ENCODE results near the gene KATNB1. TPM values are rescaled to one million over a fixed set of nuclear protein-coding genes. Genes with fewer than 3 reads are reported as not detected.

Gene KATNB1
- total and polyA plus RNA-seq, 10 donors = 10.6 to 23.1 (median 17.0) TPM

GRCh38 chr16:57722651-57723050 is 12.9 kb upstream of the KATNB1 start:
- H3K27me3 ChIP-seq (replicated peaks in 1 of 7) = no peaks in the 10 kb centered on the region
- no peak for TF ChIP-seq POLR2A (IDR thresholded peaks at IDR 0.05)
- TF ChIP-seq, protein P1, sequence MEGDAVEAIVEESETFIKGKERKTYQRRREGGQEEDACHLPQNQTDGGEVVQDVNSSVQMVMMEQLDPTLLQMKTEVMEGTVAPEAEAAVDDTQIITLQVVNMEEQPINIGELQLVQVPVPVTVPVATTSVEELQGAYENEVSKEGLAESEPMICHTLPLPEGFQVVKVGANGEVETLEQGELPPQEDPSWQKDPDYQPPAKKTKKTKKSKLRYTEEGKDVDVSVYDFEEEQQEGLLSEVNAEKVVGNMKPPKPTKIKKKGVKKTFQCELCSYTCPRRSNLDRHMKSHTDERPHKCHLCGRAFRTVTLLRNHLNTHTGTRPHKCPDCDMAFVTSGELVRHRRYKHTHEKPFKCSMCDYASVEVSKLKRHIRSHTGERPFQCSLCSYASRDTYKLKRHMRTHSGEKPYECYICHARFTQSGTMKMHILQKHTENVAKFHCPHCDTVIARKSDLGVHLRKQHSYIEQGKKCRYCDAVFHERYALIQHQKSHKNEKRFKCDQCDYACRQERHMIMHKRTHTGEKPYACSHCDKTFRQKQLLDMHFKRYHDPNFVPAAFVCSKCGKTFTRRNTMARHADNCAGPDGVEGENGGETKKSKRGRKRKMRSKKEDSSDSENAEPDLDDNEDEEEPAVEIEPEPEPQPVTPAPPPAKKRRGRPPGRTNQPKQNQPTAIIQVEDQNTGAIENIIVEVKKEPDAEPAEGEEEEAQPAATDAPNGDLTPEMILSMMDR (IDR thresholded peaks at IDR 0.05 in 8 of 11, conservative IDR thresholded peaks at IDR 0.05 in 3 of 11) = no peak
- TF ChIP-seq POLR2AphosphoS5 (IDR thresholded peaks at IDR 0.05) = no peak
- H3K27ac ChIP-seq = no peak overlapping the region
- no peaks in the 10 kb centered on the region for H3K9me3 ChIP-seq
- 78 to 87% (median 84%) methylated on average over 11 of the region's 11 CpGs for WGBS, 5 donors
- intact Hi-C loops (cut with DNase I; ENCODE audit: low total_unique reads) = no loop called here
- peaks cover 0 to 6% (median 0%) of the 10 kb centered on the region in 6 donors for H3K4me1 ChIP-seq
- no peaks in the 10 kb centered on the region for H3K36me3 ChIP-seq
- H3K4me3 ChIP-seq = no peak overlapping the region
- peak; percentile 34 for DNase-seq

DNA sequence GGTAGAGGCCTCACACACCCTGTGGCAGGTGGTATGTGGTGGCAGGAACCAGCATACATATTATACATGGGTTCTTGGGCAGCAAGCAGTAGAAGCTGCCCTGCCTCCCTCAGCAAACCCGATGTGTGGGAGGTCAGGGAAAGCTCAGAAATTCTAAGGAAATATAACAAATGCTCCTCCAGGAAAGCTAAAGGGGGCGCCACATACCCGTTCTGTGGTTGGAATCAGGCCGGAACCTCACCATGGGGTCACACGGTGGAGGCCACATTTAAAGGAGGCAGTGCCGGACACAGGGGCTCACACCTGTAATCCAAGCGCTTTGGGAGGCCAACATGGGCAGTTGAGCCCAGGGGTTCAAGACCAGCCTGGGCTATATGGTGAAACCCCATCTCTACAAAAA is 12.4 kb upstream of the KATNB1 start:
- intact Hi-C loops (cut with DNase I; ENCODE audit: low total_unique reads) = no loop called here
- no peaks in the 10 kb centered on the region for H3K9me3 ChIP-seq
- no peak overlapping the region for H3K4me3 ChIP-seq
- no peaks in the 10 kb centered on the region for H3K27me3 ChIP-seq (replicated peaks in 1 of 7)
- H3K36me3 ChIP-seq = no peaks in the 10 kb centered on the region
- TF ChIP-seq POLR2A (IDR thresholded peaks at IDR 0.05) = no peak
- TF ChIP-seq, protein P1 (IDR thresholded peaks at IDR 0.05 in 8 of 11, conservative IDR thresholded peaks at IDR 0.05 in 3 of 11) = no peak
- H3K4me1 ChIP-seq = peaks cover 0 to 6% (median 0%) of the 10 kb centered on the region in 6 donors
- WGBS, 5 donors = 67 to 84% (median 82%) methylated on average over 6 to 7 of the region's 7 CpGs
- H3K27ac ChIP-seq = no peak overlapping the region
- peak; percentile 32 for DNase-seq

DNA sequence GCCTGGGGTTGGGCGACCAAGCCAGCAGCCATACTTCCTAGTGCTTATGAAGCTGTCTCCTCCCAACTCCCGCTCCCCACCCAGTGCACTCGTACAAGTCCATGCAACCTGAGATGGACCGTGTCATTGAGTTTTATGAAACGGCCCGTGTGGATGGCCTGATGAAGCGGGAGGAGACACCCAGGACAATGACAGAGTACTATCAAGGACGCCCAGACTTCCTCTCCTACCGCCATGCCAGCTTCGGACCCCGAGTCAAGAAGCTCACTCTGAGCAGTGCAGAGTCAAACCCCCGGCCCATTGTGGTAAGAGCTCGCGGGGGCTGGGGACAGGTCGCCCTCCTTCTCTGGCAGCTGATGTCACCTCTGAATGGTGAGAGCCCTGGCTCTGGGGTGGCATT is 11.0 kb upstream of the KATNB1 start:
- H3K4me3 ChIP-seq = no peak overlapping the region
- WGBS, 5 donors = 73 to 86% (median 75%) methylated on average over 15 of the region's 15 CpGs
- intact Hi-C loops (cut with DNase I; ENCODE audit: low total_unique reads) = no loop called here
- H3K9me3 ChIP-seq = no peaks in the 10 kb centered on the region
- TF ChIP-seq, protein P1 (IDR thresholded peaks at IDR 0.05 in 8 of 11, conservative IDR thresholded peaks at IDR 0.05 in 3 of 11) = no peak
- TF ChIP-seq POLR2AphosphoS5 (IDR thresholded peaks at IDR 0.05) (no peak), POLR2A (IDR thresholded peaks at IDR 0.05) (no peak)
- H3K36me3 ChIP-seq = no peaks in the 10 kb centered on the region
- peak; percentile 64 for DNase-seq
- H3K27ac ChIP-seq = no peak overlapping the region
- H3K4me1 ChIP-seq = peaks cover 0 to 6% (median 0%) of the 10 kb centered on the region in 6 donors
- H3K27me3 ChIP-seq (replicated peaks in 1 of 7) = no peaks in the 10 kb centered on the region

DNA sequence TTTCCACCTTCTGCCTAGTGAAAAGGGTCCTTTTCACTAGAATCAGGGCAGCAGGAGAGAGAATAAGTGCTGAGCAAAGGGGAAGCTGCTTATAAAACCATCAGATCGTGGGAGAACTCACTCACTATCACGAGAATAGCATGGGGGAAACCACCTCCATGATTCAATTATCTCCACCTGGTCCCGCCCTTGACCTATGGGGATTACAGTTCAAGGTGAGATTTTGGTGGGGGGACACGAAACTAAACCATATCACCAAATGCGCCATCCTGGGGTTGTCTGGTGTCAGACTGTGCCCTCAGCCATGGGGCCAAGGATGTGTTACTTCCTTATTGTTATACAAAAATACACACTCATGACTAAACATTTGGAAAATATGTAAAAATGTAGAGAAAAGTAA is 10.4 kb upstream of the KATNB1 start:
- WGBS, 5 donors = 21 to 50% (median 38%) methylated on average over 5 of the region's 5 CpGs
- no peak overlapping the region for H3K4me3 ChIP-seq
- no peaks in the 10 kb centered on the region for H3K27me3 ChIP-seq (replicated peaks in 1 of 7)
- H3K4me1 ChIP-seq = peaks cover 0 to 6% (median 0%) of the 10 kb centered on the region in 6 donors
- H3K9me3 ChIP-seq = no peaks in the 10 kb centered on the region
- no peaks in the 10 kb centered on the region for H3K36me3 ChIP-seq
- no peak overlapping the region for H3K27ac ChIP-seq
- DNase-seq = peak; percentile 19
- intact Hi-C loops (cut with DNase I; ENCODE audit: low total_unique reads) = no loop called here
- TF ChIP-seq POLR2A (IDR thresholded peaks at IDR 0.05) (no peak), POLR2AphosphoS5 (IDR thresholded peaks at IDR 0.05) (no peak)
- TF ChIP-seq, protein P1 (IDR thresholded peaks at IDR 0.05 in 8 of 11, conservative IDR thresholded peaks at IDR 0.05 in 3 of 11) = no peak

All from spleen (tissue), 11 donors.